HCT116 (cell line): Measurements from ENCODE around the gene GNB1L. TPM values are rescaled to one million over a fixed set of nuclear protein-coding genes. Genes with fewer than 3 reads are reported as not detected.

Experiments used
- ATAC-seq: fragments of 200-7000 bp; cut with Tn5 transposase; 2 replicates; pipeline ENCODE4 v1.9.1; 2020; ENCODE audit warnings: mild to moderate bottlenecking, moderate library complexity
- BruUV-seq: library from RNA; stranded (reverse); fragments of 400-500 nt; replicated peaks from 2 replicates; lab custom pipeline; 2021; lab: Mats Ljungman, UMichigan
- CTCF ChIA-PET: fragments of 300-600 bp; sonication (Branson Sonifier 250); formaldehyde crosslinking; loops from one replicate; lab custom pipeline; 2021; ENCODE audit warnings: antibody characterized with exemption; lab: Charles Lee
- POLR2A ChIA-PET: fragments of 300-600, 350-600 bp; sonication (Branson Sonifier 250); formaldehyde crosslinking; loops from one replicate; lab custom pipeline; 2021; ENCODE audit warnings: antibody characterized with exemption; lab: Charles Lee
- RAD21 ChIA-PET, 2 experiments: fragments of 300-600 bp; sonication (Branson Sonifier 250); formaldehyde crosslinking; loops; one replicate each; lab custom pipeline; 2023; ENCODE audit warnings: low total read pairs in 2 of 2; ENCODE audit not compliant: uncharacterized antibody in 2 of 2, unreplicated experiment in 2 of 2, low non-redundant PET in 1 of 2; lab: Charles Lee
- DNase-seq: peaks from one replicate; pipeline ENCODE4 v3.0.0-alpha.2; 2010; ENCODE audit warnings: low read depth, low spot score
- H2AFZ ChIP-seq: fragments of 200-600 bp; shearing (Covaris generic), sonication (generic); 2 replicates; pipeline ENCODE4 v1.6.1; 2017; ENCODE audit warnings: low read depth, mixed run types, mixed read lengths, antibody characterized with exemption, low read length; ENCODE audit not compliant: poor library complexity, severe bottlenecking
- H3K27ac ChIP-seq: 2 replicates; pipeline ENCODE4 v1.5.1; 2012; ENCODE audit warnings: low read depth, low read length
- H3K27me3 ChIP-seq: fragments of 200-600 bp; sonication (generic); 2 replicates; pipeline ENCODE4 v1.6.1; 2016; ENCODE audit warnings: mixed run types, low read length, mixed read lengths; ENCODE audit not compliant: insufficient read depth
- H3K36me3 ChIP-seq, 2 experiments: fragments of 200-500 bp in 1 of 2; fragments of 200-600 bp in 1 of 2; sonication (Bioruptor generic) in 1 of 2; sonication (generic) in 1 of 2; 2 replicates each; pipeline versions ENCODE4 v1.5.1 to v1.6.1; 2014 to 2016; ENCODE audit warnings: low read length in 2 of 2, inconsistent platforms in 1 of 2, mixed read lengths in 1 of 2, mixed run types in 1 of 2; ENCODE audit not compliant: insufficient read depth in 2 of 2, control insufficient read depth in 1 of 2
- H3K4me1 ChIP-seq, 2 experiments: fragments of 200-600 bp in 1 of 2; sonication (generic) in 1 of 2; 2 replicates each; pipeline versions ENCODE4 v1.5.1 to v1.6.1; 2012 to 2017; ENCODE audit warnings: low read length in 2 of 2, inconsistent platforms in 1 of 2, mild to moderate bottlenecking in 1 of 2, mixed read lengths in 1 of 2, mixed run types in 1 of 2, moderate library complexity in 1 of 2; ENCODE audit not compliant: insufficient read depth in 2 of 2, control insufficient read depth in 1 of 2
- H3K4me2 ChIP-seq: fragments of 200-600 bp; sonication (generic); 2 replicates; pipeline ENCODE4 v1.6.1; 2017; ENCODE audit warnings: mixed run types, low read length, mixed read lengths
- H3K4me3 ChIP-seq, 2 experiments: fragments of 200-600 bp in 1 of 2; sonication (generic) in 1 of 2; replicated peaks in 1 of 2; 2 replicates each; pipeline ENCODE4 v1.5.1; 2011 to 2016; ENCODE audit warnings: low read length in 2 of 2, control low read depth in 1 of 2, low read depth in 1 of 2, mild to moderate bottlenecking in 1 of 2, mixed read lengths in 1 of 2, mixed run types in 1 of 2
- H3K79me2 ChIP-seq: fragments of 200-600 bp; sonication (generic); 2 replicates; pipeline ENCODE4 v1.6.1; 2017; ENCODE audit warnings: mild to moderate bottlenecking, mixed run types, low read length, moderate library complexity, mixed read lengths; ENCODE audit not compliant: insufficient read depth
- H3K9ac ChIP-seq: fragments of 200-600 bp; sonication (generic); 2 replicates; pipeline ENCODE4 v1.6.1; 2016; ENCODE audit warnings: low read length, mixed read lengths
- H3K9me2 ChIP-seq: fragments of 200-600 bp; sonication (generic), shearing (Covaris generic); 2 replicates; pipeline ENCODE4 v1.6.1; 2017; ENCODE audit warnings: mixed run types, mild to moderate bottlenecking, moderate library complexity; ENCODE audit not compliant: insufficient read depth
- H3K9me3 ChIP-seq, 2 experiments: fragments of 200-500 bp in 1 of 2; fragments of 200-600 bp in 1 of 2; sonication (Bioruptor generic) in 1 of 2; sonication (generic) in 1 of 2; 2 replicates each; pipeline ENCODE4 v1.6.1; 2014 to 2017; ENCODE audit warnings: low read length in 2 of 2, mixed read lengths in 2 of 2, inconsistent platforms in 1 of 2, low read depth in 1 of 2, mild to moderate bottlenecking in 1 of 2, mixed run types in 1 of 2, moderate library complexity in 1 of 2; ENCODE audit not compliant: control insufficient read depth in 1 of 2, insufficient read depth in 1 of 2
- H4K20me1 ChIP-seq: fragments of 200-600 bp; sonication (generic), shearing (Covaris generic); 2 replicates; pipeline ENCODE4 v1.6.1; 2017; ENCODE audit warnings: mixed run types, mild to moderate bottlenecking, moderate library complexity; ENCODE audit not compliant: insufficient read depth
- ATF3 ChIP-seq: IDR thresholded peaks from 2 replicates; pipeline ENCODE4 v1.6.1; 2012
- CBX3 ChIP-seq: IDR thresholded peaks from 2 replicates; pipeline ENCODE4 v1.6.1; 2012; ENCODE audit warnings: low read depth
- ELF1 ChIP-seq: IDR thresholded peaks from 2 replicates; pipeline ENCODE4 v1.6.1; 2012; ENCODE audit warnings: low read depth, borderline replicate concordance
- FOSL1 ChIP-seq: IDR thresholded peaks from 2 replicates; pipeline ENCODE4 v1.6.1; 2012; ENCODE audit warnings: low read depth
- RAD21 ChIP-seq: IDR thresholded peaks from 2 replicates; pipeline ENCODE4 v1.6.1; 2012; ENCODE audit warnings: low read depth, mild to moderate bottlenecking
- SP1 ChIP-seq: IDR thresholded peaks from 2 replicates; pipeline ENCODE4 v1.6.1; 2012; ENCODE audit warnings: low read depth
- TCF7L2 ChIP-seq: IDR thresholded peaks from 2 replicates; pipeline ENCODE4 v1.7.0; 2011; ENCODE audit warnings: borderline replicate concordance, inconsistent platforms; ENCODE audit not compliant: insufficient read depth, insufficient read length; ENCODE audit errors: extremely low read depth
- YY1 ChIP-seq: IDR thresholded peaks from 2 replicates; pipeline ENCODE4 v1.6.1; 2011; ENCODE audit warnings: low read length, low read depth, moderate library complexity, mild to moderate bottlenecking; ENCODE audit not compliant: insufficient replicate concordance; ENCODE audit errors: extremely low read depth
- ZFX ChIP-seq: fragments of 450-650 bp; IDR thresholded peaks from 2 replicates; pipeline ENCODE4 v1.6.1; 2017
- intact Hi-C: fragments of 100-400 bp; cut with micrococcal nuclease; formaldehyde crosslinking; loops from 2 replicates; pipeline ENCODE4 v1.10.0; 2022
- total RNA-seq: library from RNA; stranded (reverse); gene quantifications from one replicate; pipeline ENCODE4 v1.2.1, GENCODE V29; 2021; ENCODE audit not compliant: unreplicated experiment
- TF ChIP-seq, protein P1 (sequence below): IDR thresholded peaks from 2 replicates; pipeline ENCODE4 v1.6.1; 2012
- TF ChIP-seq, protein P2 (sequence below): IDR thresholded peaks from 2 replicates; pipeline ENCODE4 v1.6.1; 2012; ENCODE audit warnings: low read depth

GNB1L gene
- total RNA-seq, 1 experiment from 2014 or later: 12.1 TPM

DNA sequence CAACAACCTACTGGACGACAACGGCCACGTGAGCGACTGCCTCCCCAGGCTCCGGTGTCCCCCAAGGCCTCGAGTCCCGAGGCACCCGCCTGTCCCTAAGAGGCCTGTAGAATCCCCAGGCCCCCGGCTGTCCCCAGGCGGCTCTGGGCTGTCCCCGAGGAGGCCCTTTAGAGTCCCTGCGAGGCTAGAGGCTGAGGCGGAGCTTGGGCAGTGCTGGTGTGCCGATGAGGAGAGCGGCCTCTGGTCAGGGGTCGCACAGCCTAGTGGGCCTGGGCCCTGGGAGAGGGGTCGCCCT is 90.4 kb downstream of the GNB1L start:
- ChIA-PET CTCF (no interaction called here), POLR2A (no interaction called here), RAD21 (no interaction called here)
- H3K27ac ChIP-seq: no peak overlapping the region; the same call in 1 of the 2 replicates
- H3K9ac ChIP-seq: no peak overlapping the region
- no peaks in the 10 kb centered on the region for H3K36me3 ChIP-seq
- no peaks in the 10 kb centered on the region for H3K9me3 ChIP-seq
- no peak overlapping the region for H3K4me2 ChIP-seq
- no peaks in the 10 kb centered on the region for H3K27me3 ChIP-seq
- no peak for DNase-seq
- H2AFZ ChIP-seq: no peak overlapping the region
- no TSS peak for BruUV-seq
- intact Hi-C loops: no loop called here
- H3K9me2 ChIP-seq: no peaks in the 10 kb centered on the region
- peaks cover 25% of the 10 kb centered on the region for H3K79me2 ChIP-seq
- H3K4me1 ChIP-seq: peaks cover 12 to 23% of the 10 kb centered on the region in 2 experiments
- H3K4me3 ChIP-seq: no peak overlapping the region
- H4K20me1 ChIP-seq: no peaks in the 10 kb centered on the region
- ATAC-seq: no peak
- TF ChIP-seq, protein P1, sequence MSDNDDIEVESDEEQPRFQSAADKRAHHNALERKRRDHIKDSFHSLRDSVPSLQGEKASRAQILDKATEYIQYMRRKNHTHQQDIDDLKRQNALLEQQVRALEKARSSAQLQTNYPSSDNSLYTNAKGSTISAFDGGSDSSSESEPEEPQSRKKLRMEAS: no peak
- TF ChIP-seq CBX3 (no peak), ZFX (no peak), TCF7L2 (no peak), RAD21 (no peak), YY1 (no peak), SP1 (no peak), FOSL1 (no peak), ATF3 (no peak), ELF1 (no peak)
- TF ChIP-seq, protein P2, sequence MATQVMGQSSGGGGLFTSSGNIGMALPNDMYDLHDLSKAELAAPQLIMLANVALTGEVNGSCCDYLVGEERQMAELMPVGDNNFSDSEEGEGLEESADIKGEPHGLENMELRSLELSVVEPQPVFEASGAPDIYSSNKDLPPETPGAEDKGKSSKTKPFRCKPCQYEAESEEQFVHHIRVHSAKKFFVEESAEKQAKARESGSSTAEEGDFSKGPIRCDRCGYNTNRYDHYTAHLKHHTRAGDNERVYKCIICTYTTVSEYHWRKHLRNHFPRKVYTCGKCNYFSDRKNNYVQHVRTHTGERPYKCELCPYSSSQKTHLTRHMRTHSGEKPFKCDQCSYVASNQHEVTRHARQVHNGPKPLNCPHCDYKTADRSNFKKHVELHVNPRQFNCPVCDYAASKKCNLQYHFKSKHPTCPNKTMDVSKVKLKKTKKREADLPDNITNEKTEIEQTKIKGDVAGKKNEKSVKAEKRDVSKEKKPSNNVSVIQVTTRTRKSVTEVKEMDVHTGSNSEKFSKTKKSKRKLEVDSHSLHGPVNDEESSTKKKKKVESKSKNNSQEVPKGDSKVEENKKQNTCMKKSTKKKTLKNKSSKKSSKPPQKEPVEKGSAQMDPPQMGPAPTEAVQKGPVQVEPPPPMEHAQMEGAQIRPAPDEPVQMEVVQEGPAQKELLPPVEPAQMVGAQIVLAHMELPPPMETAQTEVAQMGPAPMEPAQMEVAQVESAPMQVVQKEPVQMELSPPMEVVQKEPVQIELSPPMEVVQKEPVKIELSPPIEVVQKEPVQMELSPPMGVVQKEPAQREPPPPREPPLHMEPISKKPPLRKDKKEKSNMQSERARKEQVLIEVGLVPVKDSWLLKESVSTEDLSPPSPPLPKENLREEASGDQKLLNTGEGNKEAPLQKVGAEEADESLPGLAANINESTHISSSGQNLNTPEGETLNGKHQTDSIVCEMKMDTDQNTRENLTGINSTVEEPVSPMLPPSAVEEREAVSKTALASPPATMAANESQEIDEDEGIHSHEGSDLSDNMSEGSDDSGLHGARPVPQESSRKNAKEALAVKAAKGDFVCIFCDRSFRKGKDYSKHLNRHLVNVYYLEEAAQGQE: no peak
- TF ChIP-seq, all 23 proteins: peak for 0
